ENCODE measurements around the gene ANKRD13D.

The ANKRD13D gene

DNA sequence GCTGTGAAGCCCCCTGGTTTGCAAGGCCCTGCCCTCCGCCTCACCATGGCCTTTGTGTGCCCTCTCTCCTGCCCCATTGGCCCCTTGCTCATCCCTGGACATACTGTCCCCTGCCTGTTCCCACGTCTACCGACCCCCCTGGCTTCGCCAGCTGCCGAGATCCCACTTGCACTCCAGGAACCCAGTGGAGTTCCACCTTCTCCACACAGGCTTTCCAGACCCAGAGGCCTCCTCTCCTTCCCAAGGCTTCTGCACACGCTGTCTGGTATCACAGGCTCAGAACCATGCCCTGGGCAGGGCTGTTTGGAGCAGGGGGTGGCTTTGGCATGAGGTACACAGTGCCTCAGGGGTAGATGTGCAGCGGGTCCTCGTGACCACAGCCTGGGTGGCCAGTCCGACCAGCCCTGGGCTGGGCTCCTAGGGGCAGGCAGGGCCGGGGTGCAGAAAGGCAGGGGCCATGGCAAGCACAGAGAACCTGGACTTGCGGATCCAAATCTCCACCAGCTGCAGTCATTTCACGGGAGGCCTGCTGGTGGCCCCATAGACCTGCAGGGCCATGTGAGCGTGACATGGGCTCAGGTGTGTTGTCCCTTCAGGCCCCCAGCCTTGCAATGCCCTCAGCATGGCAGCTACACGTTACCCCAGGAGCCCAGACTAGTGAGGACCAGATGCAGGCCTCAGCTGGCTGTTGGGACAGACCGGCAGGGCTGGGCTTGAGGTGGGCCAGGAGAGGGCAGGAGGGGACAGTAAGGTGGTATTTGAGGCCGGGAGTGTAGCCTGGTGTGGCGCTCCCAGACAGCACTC, 13.3 kb upstream of the ANKRD13D start:
- no peak for DNase-seq

DNA sequence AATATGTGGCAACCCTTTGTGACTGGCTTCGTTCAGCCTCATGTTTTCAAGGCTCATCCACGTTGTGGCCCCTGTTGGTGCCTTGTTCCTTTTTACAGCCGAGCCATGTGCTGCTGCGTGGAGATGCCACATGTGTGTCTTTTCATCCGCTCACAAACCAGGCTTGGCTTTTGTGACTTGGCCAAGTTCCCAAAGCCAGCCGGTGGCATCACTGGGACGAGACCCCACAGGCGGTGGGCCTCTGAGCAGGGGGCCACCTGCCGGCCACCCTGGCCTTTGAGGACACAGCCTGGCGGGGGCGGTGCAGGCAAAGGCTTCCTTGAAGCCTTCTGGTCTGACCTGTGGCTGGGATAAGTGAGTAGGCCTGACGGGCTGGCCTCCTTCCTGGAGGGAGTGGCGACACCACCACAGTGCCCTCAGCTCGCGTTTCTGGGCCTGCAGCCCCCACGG, 12.3 kb upstream of the ANKRD13D start:
- DNase-seq, result no peak

DNA sequence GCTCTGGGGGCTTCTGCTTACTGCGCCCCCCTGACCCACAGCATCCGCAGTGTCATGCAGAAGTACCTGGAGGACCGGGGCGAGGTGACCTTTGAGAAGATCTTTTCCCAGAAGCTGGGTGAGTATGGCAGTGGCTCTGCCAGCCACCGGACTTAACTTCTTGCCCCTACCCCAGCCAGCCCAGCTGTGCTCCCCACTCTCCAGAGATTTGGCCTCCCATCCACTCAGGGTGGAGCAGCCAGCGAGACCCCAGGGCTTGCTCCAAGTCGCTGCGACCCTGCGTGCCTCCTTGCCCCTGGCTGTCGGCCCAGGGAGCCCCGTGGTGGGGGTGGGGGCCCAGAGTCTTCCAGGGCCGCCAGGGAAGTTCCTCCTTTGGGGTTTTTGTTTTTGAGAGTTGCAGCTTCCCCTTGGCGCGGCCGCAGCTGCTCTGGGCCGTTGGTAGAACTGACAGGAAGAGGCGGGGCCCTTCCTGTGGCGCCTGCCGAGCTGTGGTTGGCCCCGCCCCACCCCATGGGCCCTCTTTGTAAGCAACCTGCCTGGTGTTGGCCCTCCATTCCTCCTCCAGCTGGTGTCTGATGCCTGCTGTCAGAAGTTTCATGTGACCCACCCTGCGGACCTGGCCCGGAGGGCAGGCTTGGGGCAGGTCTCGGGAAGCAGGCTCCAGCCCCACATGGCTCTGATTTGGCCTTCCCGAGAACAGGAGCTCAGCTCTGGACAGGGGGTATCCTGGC, 11.7 kb upstream of the ANKRD13D start:
- peak in 1 of 2 donors; percentile 64 for DNase-seq

DNA sequence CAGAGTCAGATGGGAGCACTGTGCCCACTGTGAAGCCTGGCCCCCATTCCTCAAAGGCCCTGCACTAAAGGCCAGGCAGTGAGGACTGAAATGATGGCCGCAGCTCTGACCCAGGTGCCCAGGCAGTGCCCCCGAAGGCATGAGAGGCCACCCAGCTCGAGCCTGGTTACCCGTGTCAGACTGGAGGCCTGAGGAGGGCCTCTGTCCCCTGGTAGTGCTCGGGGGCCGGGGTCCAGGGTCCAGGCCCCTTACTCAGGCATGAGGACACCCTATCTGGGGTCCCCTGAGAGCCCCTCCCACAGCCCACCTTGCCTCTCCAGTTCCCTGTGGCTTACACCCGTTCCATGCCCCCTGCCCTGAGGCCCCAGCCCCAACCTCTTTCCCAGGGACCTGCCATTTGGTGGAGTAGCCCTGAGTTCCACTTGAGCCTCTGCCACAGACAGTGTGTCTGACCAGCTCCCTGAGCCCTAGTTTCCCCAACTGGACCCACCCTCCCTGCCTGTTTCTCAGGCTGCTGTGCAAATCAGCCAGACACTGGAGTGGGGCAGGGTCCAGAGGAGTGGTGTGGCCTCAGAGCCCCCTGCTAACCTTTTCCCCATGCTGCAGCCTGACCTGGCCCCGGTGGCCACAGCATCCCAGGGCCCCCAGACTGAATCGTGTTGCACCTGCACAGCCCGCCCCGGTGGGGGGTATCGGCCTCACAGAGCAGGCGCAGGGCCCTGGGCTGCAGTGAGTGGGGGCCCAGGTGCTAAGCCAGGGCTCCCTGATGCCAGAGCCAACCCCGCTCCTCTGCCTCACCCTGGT, 10.8 kb upstream of the ANKRD13D start:
- DNase-seq, result no peak

DNA sequence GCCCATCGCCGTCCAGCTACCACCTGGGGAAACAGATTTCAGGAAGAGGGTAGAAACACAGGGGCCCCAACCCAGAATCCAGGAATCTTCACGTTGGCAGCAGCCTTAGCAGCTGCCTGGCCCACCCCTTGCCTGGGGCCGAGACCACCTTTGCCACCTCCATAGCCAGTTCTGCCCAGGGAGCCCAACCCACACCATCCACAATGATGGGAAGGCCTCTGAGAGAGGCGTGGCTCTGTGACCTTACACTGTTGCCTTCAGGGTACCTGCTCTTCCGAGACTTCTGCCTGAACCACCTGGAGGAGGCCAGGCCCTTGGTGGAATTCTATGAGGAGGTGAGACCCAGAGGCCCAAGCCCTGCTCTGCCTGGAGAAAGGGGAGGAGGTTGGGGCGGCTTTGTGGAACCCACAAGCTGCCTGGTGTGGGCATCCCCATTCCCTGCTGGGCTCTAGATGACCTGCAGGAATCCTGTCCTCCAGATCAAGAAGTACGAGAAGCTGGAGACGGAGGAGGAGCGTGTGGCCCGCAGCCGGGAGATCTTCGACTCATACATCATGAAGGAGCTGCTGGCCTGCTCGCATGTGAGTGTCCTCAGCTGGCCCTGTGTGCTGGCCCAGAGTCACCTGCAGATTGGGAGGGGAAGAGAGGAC, 10.0 kb upstream of the ANKRD13D start:
- DNase-seq, result no peak

DNA sequence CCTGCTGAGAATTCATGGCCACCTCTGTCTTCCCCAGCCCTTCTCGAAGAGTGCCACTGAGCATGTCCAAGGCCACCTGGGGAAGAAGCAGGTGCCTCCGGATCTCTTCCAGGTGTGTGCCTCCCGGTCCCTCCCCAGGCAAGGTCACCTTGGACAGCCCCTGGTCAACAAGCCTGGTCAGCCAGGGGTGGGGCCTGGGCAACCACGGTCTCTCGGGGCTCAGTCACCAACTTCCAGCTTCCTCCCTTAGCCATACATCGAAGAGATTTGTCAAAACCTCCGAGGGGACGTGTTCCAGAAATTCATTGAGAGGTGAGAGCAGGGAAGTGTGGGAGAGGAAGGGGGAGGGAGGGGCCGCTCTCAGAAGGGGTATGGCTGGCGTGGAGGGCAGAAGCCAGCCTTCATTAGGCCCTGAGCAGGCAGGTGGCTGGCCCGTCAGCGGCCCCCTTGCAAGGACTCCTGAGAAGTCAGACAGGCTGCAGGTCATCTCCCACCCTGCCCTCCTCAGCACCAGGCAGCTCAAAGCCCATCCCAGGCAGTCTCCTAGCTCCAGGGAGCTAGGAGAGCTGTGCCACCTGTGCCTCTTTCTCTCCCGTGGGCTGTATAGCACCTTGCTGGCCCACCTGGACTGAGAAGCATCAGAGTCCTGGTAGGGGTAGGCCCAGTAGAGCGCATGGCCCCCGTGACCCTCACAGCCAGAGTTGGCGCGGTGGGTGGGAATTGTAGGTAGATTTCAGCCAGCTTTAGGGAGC, 9.3 kb upstream of the ANKRD13D start:
- DNase-seq, result no peak

DNA sequence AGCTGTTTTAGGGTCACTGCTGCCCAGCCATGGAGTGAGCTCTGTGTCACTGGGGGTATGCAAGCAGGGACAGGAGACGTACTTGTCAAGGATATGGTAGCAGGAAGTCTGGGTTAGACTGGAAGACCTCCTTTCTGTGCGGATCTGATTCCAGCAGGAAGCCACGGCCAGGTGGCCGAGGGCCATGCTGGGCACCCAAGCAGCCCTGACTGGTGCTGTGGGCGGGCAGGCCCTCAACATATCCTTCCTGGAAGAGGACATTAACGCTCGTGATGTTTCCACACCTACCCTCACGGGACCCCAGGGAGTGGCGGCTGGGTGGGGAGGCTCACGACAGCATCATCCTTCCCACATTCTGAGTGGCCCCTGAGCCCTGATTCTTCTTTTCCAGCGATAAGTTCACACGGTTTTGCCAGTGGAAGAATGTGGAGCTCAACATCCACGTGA, 8.7 kb upstream of the ANKRD13D start:
- no peak for DNase-seq

DNA sequence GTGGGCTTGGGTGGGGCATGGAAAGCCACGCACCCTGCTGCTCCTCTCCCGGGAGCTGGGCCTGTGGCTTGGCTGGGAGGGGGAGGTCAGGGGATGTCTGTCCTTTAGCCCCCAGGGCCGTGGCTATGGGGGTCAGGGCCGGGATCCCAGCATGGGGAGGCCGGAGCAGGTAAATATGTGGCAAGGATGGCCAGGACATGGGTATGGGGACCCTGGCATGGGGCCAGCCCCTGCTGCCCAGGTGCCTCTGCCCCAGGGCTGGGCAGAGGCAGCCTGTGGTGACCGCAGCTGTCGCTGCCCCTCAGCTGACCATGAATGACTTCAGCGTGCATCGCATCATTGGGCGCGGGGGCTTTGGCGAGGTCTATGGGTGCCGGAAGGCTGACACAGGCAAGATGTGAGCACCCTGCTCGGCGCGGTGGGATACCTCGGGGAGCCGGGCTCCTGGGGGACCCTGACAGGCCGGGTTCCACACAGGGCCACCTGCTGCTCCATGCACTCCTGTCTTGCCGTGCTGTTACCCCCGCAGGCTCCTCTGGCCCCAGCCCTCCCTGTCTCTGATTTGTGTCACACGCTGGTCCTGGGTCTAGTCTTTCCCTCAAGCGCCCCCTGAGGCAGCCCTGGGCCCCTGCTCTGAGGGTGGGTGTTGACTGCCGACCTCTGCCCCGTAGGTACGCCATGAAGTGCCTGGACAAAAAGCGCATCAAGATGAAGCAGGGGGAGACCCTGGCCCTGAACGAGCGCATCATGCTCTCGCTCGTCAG, 8.1 kb upstream of the ANKRD13D start:
- no peak for DNase-seq

DNA sequence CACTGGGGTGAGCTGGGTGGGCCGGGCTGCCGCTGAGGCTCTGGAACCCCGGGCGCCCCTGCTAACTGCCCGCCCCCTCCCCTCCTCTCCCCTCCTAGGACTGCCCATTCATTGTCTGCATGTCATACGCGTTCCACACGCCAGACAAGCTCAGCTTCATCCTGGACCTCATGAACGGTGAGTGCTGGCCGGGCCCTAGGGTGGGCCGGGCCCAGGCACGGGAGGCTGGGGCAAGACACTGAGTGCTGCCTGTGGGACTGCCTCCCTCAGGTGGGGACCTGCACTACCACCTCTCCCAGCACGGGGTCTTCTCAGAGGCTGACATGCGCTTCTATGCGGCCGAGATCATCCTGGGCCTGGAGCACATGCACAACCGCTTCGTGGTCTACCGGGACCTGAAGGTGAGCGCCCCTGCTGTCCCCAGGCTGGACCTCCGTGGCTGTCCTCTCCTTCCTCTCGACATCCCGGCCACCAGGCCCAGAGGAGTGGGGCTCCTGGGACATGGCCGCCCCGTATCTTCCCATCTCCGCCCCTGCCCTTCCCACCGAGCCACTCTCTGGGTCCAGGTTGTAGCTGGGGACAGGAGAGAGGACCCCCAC, 7.5 kb upstream of the ANKRD13D start:
- no peak for DNase-seq

DNA sequence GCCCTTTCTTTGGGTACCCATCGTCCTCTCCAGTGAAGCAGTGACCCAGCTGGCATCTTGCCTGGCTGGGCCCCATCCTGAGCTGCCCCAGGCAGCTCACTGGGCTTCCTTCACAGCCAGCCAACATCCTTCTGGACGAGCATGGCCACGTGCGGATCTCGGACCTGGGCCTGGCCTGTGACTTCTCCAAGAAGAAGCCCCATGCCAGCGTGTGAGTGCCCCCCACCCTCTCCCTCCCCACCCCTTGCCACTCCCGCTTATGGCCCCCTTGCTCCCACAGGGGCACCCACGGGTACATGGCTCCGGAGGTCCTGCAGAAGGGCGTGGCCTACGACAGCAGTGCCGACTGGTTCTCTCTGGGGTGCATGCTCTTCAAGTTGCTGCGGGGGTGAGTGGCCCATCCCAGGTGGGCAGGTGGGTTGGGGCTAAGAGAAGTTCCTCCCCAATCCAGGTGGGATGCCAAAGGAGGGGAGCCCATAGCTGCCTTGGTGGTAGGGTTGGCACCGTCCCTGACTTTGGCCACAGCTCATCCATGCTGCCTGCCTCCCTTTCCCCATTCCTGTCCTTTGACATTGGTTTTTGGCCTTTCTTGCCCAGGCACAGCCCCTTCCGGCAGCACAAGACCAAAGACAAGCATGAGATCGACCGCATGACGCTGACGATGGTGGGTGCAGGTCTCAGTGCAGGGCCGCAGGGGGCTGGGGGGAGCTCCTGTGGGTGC, 6.8 kb upstream of the ANKRD13D start:
- no peak for DNase-seq

DNA sequence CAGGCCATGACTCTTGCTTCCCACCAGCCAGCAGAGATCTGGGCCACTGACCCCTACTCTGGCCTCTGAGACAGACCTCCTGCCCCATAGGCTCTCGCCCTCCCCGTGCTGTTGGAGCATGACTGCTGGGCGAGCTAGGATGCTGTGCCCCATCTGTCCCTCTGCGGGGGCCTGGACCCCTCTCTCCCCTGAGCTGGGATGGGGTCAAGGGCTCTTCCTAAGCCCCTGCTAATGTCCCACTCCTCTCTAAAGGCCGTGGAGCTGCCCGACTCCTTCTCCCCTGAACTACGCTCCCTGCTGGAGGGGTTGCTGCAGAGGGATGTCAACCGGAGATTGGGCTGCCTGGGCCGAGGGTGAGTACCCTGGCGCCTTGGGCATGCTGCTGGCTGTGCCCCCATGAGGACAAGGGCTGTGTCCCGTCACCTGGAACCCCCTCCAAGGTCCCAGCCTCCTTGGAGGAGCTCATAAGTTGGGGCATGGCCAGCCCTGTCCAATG, 6.2 kb upstream of the ANKRD13D start:
- DNase-seq, result no peak

DNA sequence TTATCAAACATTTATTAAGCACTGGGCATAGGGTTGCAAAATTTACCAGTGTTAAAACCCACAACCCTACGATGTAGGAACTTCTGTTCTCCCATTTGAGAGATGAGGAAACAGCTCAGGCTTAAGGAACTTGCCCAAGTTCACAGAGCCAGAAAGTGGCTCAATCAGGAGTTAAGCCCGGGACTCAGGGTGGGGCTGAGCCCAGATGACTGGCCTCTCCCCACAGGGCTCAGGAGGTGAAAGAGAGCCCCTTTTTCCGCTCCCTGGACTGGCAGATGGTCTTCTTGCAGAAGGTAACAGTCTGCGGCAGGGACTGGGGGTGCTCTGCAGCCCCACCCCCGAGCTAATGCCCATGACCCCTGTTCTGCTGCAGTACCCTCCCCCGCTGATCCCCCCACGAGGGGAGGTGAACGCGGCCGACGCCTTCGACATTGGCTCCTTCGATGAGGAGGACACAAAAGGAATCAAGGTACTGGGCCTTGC, 5.6 kb upstream of the ANKRD13D start:
- DNase-seq, result no peak

DNA sequence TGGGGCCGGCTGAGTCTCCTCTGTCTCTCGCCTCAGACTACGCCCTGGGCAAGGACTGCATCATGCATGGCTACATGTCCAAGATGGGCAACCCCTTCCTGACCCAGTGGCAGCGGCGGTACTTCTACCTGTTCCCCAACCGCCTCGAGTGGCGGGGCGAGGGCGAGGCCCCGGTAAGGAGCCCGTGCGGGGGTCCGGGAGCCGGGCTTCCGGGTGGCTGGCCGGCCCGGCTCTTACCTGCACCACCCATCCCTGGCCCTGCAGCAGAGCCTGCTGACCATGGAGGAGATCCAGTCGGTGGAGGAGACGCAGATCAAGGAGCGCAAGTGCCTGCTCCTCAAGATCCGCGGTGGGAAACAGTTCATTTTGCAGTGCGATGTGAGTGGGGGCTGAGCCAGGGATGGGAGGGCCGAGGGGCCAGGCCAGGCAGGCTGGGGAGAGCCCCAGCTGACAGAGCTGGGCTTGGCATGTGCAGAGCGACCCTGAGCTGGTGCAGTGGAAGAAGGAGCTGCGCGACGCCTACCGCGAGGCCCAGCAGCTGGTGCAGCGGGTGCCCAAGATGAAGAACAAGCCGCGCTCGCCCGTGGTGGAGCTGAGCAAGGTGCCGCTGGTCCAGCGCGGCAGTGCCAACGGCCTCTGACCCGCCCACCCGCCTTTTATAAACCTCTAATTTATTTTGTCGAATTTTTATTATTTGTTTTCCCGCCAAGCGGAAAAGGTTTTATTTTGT, 4.1 kb upstream of the ANKRD13D start:
- no peak for DNase-seq

DNA sequence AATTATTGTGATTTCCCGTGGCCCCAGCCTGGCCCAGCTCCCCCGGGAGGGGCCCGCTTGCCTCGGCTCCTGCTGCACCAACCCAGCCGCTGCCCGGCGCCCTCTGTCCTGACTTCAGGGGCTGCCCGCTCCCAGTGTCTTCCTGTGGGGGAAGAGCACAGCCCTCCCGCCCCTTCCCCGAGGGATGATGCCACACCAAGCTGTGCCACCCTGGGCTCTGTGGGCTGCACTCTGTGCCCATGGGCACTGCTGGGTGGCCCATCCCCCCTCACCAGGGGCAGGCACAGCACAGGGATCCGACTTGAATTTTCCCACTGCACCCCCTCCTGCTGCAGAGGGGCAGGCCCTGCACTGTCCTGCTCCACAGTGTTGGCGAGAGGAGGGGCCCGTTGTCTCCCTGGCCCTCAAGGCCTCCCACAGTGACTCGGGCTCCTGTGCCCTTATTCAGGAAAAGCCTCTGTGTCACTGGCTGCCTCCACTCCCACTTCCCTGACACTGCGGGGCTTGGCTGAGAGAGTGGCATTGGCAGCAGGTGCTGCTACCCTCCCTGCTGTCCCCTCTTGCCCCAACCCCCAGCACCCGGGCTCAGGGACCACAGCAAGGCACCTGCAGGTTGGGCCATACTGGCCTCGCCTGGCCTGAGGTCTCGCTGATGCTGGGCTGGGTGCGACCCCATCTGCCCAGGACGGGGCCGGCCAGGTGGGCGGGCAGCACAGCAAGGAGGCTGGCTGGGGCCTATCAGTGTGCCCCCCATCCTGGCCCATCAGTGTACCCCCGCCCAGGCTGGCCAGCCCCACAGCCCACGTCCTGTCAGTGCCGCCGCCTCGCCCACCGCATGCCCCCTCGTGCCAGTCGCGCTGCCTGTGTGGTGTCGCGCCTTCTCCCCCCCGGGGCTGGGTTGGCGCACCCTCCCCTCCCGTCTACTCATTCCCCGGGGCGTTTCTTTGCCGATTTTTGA, 3.3 kb upstream of the ANKRD13D start:
- no peak for DNase-seq

DNA sequence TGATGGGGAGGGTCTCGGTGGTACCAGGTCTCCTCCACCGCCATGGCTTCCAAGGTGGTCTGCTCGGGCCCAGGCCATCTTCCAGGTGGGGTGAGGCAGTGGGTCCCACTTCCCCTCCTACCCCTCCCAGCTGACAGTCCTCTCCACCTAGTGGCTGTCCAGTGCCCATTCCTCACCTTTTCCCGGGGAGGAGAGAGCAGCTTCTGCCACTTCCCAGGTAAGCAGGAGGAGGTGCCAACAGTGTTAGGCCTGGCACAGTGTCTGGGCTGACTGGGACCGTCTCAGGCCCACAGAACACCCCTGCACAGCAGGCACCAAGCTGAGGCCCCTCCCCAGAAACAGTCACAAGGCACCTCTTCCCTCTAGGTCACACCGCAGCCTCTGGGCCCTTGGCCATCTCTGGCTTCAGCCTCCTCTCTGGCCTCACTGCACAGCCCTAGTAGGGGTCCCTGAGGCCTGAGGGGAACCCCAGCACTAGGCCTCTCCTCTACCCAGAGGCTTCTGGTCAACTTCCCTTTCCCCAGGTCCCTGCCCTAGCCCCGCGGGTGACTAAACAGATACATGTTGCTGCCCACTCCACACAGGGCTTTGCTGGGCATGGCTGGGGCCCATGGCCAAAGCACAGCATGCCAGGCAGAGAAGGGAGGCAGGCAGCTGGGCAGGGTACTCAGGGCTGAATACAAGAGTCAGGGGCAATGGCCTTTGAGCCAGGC, 2.3 kb upstream of the ANKRD13D start:
- DNase-seq, result peak in 1 of 2 donors; percentile 62

DNA sequence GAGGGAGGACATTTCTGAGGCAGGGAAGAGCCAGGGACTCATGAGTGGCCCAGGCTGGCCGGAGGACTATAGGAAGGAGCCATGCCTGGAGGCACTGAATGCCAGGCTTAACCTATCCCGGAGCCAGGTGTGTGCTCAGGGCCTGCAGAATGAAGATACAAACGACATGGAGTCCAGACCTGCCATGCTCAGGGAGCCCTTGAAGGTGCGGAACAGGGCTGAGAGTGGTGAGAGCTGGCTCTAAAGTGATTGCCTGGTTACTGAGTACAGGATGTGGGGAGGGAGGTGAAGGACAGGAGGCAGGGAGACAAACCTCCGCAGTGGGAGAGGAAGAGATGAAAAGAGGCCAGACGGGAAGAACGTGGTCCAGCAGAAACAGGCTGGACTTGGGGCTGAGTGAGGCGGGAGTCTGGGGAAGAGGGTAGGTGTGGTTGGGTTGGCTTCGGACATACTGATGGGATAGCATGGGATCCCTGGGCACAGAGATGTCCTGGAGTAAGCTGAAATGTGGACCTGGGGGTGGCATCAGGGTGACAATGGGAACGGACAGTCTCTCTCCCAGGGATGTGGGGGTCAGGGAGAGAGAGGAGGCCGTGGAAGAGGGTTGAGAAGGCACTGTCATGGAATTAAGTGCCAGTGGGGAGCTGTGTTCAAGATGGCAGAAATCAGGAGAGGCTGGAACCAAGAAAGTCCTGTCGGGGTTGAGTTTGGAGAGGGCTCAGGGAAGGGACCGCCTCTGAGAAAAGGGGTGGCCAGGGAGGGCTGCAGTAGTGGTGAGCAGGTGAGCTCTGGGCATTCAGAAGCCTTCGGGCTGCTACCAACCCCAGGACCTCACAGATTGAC, 1.5 kb upstream of the ANKRD13D start:
- DNase-seq, result no peak
